ENCODE results near the gene TAPBPL. TPM values are rescaled to one million over a fixed set of nuclear protein-coding genes. Genes with fewer than 3 reads are reported as not detected.
"Not testable (repeated sequence)": the region's sequence is repeated elsewhere in the genome, so short reads cannot be mapped to it uniquely, and the experiment has no call there.

The TAPBPL gene
- total RNA-seq, 1 donor from 2014 or later, result 16.4 TPM

- intact Hi-C loops (cut with micrococcal nuclease), result no loop called here
- Histone ChIP-seq H3K36me3 (peaks cover 79% of the 10 kb centered on the region), H3K4me1 (peaks cover 28% of the 10 kb centered on the region), H3K4me3 (no peak overlapping the region), H3K27ac (replicated peaks) (no peak overlapping the region), H3K27me3 (ENCODE audit: low read depth) (no peaks in the 10 kb centered on the region), H3K9me3 (replicated peaks) (no peaks in the 10 kb centered on the region)
- no peak for DNase-seq
- TF ChIP-seq CTCF (IDR thresholded peaks at IDR 0.05; ENCODE audit: borderline replicate concordance), result no peak
These were observed 11.4 kb downstream of the TAPBPL start for GRCh38 chr12:6463216-6463615.

DNA sequence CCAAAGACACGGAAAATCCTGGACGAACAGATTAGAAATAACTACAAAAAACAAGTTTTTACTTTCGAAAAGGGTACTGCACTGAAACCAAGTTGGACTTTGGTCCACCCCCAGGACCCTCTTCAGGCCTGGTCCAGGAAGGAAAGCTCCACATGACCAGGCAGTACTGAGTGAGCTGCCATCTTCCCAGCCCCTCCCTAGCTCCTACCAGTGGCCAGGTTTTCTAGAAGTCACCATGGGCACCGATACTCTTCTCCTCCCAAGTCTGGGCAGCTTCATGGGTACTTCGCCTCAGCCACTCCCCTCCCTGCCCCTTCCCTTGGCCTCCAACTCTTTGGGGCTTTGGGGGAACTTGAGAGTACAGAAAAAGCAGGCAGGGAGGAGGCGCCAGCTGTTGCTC is 12.0 kb downstream of the TAPBPL start:
- H3K27me3 ChIP-seq (ENCODE audit: low read depth), result no peaks in the 10 kb centered on the region
- intact Hi-C loops (cut with micrococcal nuclease), result no loop called here
- H3K4me1 ChIP-seq, result peaks cover 34% of the 10 kb centered on the region
- TF ChIP-seq CTCF (IDR thresholded peaks at IDR 0.05; ENCODE audit: borderline replicate concordance), result no peak
- H3K9me3 ChIP-seq (replicated peaks), result no peaks in the 10 kb centered on the region
- no peak overlapping the region for H3K4me3 ChIP-seq
- no peak overlapping the region for H3K27ac ChIP-seq (replicated peaks)
- DNase-seq, result no peak
- H3K36me3 ChIP-seq, result peaks cover 73% of the 10 kb centered on the region

DNA sequence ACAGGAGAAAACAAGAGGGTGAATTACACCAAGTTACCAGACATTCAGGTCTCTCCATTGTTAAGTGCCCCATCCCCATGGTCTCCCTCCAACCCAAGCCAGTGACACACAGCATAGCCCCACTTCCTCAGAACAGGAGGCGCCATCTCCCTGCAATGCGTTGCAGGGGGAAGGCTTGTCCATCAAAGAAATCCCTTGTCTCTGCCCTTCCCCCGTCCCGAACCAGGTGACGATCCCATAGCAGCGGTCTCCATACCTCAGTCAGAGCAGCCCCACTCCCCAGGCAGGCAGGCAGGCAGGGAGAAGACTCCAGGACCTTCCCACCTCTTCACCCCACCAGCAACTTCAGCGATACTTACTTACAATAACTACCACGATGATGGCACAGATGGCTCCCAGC is 12.7 kb downstream of the TAPBPL start:
- Histone ChIP-seq H3K36me3 (peaks cover 66% of the 10 kb centered on the region), H3K9me3 (replicated peaks) (no peaks in the 10 kb centered on the region), H3K4me1 (peaks cover 41% of the 10 kb centered on the region), H3K27ac (replicated peaks) (no peak overlapping the region), H3K27me3 (ENCODE audit: low read depth) (no peaks in the 10 kb centered on the region), H3K4me3 (no peak overlapping the region)
- no peak for TF ChIP-seq CTCF (IDR thresholded peaks at IDR 0.05; ENCODE audit: borderline replicate concordance)
- intact Hi-C loops (cut with micrococcal nuclease), result no loop called here
- DNase-seq, result no peak

DNA sequence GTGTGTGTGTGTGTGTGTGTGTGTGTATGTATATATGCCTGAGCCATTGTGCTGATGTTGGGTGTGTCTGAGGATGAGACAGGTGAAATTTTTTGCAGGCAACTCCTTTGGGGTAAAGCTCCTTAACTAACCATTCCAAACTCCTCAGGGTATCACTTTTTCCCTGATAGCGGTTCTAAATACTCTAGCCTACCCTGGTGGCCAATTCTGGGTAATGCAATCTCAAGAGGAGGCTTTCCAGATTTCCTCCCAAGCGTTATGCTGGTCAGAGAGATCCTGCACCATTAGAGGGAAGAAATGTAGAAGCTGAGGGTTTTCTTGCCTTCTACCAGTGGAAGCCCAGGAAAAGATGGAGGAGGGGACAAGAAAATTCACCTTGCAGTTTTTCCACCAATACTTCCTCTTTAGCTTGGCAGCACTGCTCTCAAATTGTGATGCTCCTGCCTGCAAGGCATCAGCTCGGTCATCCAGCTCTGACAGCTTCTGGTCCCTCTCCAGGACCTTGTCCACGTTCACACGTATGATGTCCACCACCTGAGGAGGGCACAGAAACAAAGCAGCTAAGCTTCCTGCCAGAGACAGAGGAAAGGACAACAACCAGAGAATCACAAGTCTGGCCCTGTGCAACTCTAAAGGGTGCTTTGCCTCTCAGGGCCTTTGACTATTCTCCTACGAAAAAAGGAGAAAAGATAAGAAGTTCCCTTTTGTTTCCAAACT is 13.8 kb downstream of the TAPBPL start:
- intact Hi-C loops (cut with micrococcal nuclease), result no loop called here
- Histone ChIP-seq H3K36me3 (peaks cover 55% of the 10 kb centered on the region), H3K27me3 (ENCODE audit: low read depth) (no peaks in the 10 kb centered on the region), H3K4me1 (peaks cover 46% of the 10 kb centered on the region), H3K4me3 (no peak overlapping the region), H3K9me3 (replicated peaks) (no peaks in the 10 kb centered on the region), H3K27ac (replicated peaks) (peak overlapping the region; percentile 7)
- TF ChIP-seq CTCF (IDR thresholded peaks at IDR 0.05; ENCODE audit: borderline replicate concordance), result peak; percentile 84
- DNase-seq, result no peak

- no peak for DNase-seq
- Histone ChIP-seq H3K36me3 (peaks cover 50% of the 10 kb centered on the region), H3K27me3 (ENCODE audit: low read depth) (no peaks in the 10 kb centered on the region), H3K9me3 (replicated peaks) (no peaks in the 10 kb centered on the region), H3K27ac (replicated peaks) (peak overlapping the region; percentile 7), H3K4me3 (no peak overlapping the region), H3K4me1 (peaks cover 43% of the 10 kb centered on the region)
- TF ChIP-seq CTCF (IDR thresholded peaks at IDR 0.05; ENCODE audit: borderline replicate concordance), result no peak
- intact Hi-C loops (cut with micrococcal nuclease), result no loop called here
These were observed 14.3 kb downstream of the TAPBPL start for GRCh38 chr12:6466184-6466573.

GRCh38 chr12:6466751-6467150 is 14.9 kb downstream of the TAPBPL start:
- DNase-seq; intact Hi-C loops (cut with micrococcal nuclease); H3K27me3 ChIP-seq (ENCODE audit: low read depth); H3K27ac ChIP-seq (replicated peaks); H3K9me3 ChIP-seq (replicated peaks); H3K4me3 ChIP-seq: not testable (repeated sequence)
- H3K4me1 ChIP-seq, result peaks cover 41% of the 10 kb centered on the region
- peaks cover 45% of the 10 kb centered on the region for H3K36me3 ChIP-seq

DNA sequence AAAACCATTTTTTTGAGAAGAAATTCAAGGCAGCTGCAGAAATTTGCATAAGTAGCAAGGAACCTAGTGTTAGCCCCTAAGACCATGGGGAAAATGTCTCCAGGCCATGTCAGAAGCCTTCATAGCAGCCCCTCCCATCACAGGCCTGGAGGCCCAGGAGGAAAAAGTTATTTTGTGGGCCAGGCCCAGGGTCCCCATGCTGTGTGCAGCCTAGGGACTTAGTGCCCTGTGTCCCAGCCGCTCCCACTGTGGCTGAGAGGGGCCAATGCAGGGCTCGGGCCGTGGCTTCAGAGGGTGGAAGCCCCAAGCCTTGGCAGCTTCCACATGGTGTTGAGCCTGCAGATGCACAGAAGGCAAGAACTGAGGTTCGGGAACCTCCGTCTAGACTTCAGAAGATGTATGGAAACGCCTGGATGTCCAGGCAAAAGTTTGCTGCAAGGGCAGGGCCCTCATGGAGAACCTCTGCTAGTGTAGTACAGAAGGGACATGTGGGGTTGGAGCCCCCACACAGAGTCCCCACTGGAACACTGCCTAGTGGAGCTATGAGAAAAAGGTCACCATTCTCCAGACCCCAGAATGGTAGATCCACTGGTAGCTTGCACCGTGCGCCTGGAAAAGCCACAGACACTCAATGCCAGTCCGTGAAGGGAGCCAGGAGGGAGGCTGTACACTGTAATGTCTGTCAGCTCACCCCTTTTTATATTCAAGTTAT is 15.9 kb downstream of the TAPBPL start:
- H3K4me3 ChIP-seq; intact Hi-C loops (cut with micrococcal nuclease); DNase-seq; H3K9me3 ChIP-seq (replicated peaks); H3K27ac ChIP-seq (replicated peaks); H3K27me3 ChIP-seq (ENCODE audit: low read depth): not testable (repeated sequence)
- Histone ChIP-seq H3K4me1 (peaks cover 35% of the 10 kb centered on the region), H3K36me3 (peaks cover 35% of the 10 kb centered on the region)
